ENCODE data around the gene CCDC70.

DNA sequence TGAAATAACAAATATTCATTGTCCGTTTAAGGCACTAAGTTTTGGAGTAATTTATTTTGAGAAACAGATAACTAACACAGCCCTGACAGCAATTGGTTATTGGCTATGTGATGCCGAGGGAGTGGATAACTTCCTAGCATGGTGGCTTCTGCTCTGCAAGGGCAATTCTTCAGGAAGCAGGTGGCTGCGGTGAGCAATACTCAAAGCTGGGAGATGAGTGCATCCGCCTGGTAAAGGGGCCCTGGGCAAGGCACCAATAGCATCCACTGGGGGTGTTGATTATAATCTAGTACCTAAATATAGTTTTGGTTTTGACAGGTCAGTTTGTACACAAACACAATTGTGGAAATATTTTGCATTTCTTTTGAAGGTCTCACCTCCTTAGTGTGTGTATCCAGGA is 41.0 kb downstream of the CCDC70 start:
- TF ChIP-seq, protein P1, sequence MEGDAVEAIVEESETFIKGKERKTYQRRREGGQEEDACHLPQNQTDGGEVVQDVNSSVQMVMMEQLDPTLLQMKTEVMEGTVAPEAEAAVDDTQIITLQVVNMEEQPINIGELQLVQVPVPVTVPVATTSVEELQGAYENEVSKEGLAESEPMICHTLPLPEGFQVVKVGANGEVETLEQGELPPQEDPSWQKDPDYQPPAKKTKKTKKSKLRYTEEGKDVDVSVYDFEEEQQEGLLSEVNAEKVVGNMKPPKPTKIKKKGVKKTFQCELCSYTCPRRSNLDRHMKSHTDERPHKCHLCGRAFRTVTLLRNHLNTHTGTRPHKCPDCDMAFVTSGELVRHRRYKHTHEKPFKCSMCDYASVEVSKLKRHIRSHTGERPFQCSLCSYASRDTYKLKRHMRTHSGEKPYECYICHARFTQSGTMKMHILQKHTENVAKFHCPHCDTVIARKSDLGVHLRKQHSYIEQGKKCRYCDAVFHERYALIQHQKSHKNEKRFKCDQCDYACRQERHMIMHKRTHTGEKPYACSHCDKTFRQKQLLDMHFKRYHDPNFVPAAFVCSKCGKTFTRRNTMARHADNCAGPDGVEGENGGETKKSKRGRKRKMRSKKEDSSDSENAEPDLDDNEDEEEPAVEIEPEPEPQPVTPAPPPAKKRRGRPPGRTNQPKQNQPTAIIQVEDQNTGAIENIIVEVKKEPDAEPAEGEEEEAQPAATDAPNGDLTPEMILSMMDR (IDR thresholded peaks at IDR 0.05) = no peak
- no peak for TF ChIP-seq POLR2A (IDR thresholded peaks at IDR 0.05)
- TF ChIP-seq EP300 (IDR thresholded peaks at IDR 0.05) = no peak
